Astrocyte (in vitro differentiated cells and primary cell): ENCODE results near the gene ZIC4. TPM values are rescaled to one million over a fixed set of nuclear protein-coding genes. Genes with fewer than 3 reads are reported as not detected.

ENCODE experiments used
- DNase-seq: peaks from one replicate; pipeline ENCODE4 v3.0.0-alpha.2; 2010; ENCODE audit warnings: low read depth
- FAIRE-seq: peaks from 2 replicates; lab custom pipeline; 2011; peaks lifted over from hg19 to GRCh38; lab: Jason Lieb, UNC
- H2AFZ ChIP-seq: 2 replicates; pipeline ENCODE4 v1.6.0; 2012; ENCODE audit warnings: low read depth, low read length, inconsistent platforms
- H3K27ac ChIP-seq: 2 replicates; pipeline ENCODE4 v1.5.1; 2011; ENCODE audit warnings: low read depth, low read length, inconsistent platforms
- H3K27me3 ChIP-seq: 2 replicates; pipeline ENCODE4 v1.6.0; 2011; ENCODE audit warnings: low read length, inconsistent platforms; ENCODE audit not compliant: insufficient read depth
- H3K36me3 ChIP-seq: 2 replicates; pipeline ENCODE4 v1.5.1; 2011; ENCODE audit warnings: low read length, inconsistent platforms; ENCODE audit not compliant: insufficient read depth
- H3K4me1 ChIP-seq: 2 replicates; pipeline ENCODE4 v1.5.1; 2011; ENCODE audit warnings: low read length, inconsistent platforms; ENCODE audit not compliant: insufficient read depth
- H3K4me2 ChIP-seq: 2 replicates; pipeline ENCODE4 v1.6.0; 2012; ENCODE audit warnings: low read length, inconsistent platforms
- H3K4me3 ChIP-seq: 2 replicates; pipeline ENCODE4 v1.5.1; 2011; ENCODE audit warnings: low read depth, mild to moderate bottlenecking, low read length, inconsistent platforms; ENCODE audit not compliant: insufficient read depth
- H3K79me2 ChIP-seq: 2 replicates; pipeline ENCODE4 v1.6.0; 2012; ENCODE audit warnings: mild to moderate bottlenecking, low read length, inconsistent platforms; ENCODE audit not compliant: insufficient read depth
- H3K9ac ChIP-seq: 2 replicates; pipeline ENCODE4 v1.6.0; 2012; ENCODE audit warnings: mild to moderate bottlenecking, low read length, inconsistent platforms
- H3K9me3 ChIP-seq: 2 replicates; pipeline ENCODE4 v1.5.1; 2012; ENCODE audit warnings: low read depth, mild to moderate bottlenecking, low read length, inconsistent platforms; ENCODE audit not compliant: insufficient read depth
- H4K20me1 ChIP-seq: 2 replicates; pipeline ENCODE4 v1.6.0; 2012; ENCODE audit warnings: low read length, inconsistent platforms; ENCODE audit not compliant: insufficient read depth
- H3K27ac Mint-ChIP-seq: one replicate; pipeline ENCODE4 v1.8.0; 2021; ENCODE audit warnings: mild to moderate bottlenecking, mixed read lengths; ENCODE audit not compliant: unreplicated experiment
- H3K27me3 Mint-ChIP-seq: one replicate; pipeline ENCODE4 v1.8.0; 2021; ENCODE audit warnings: low read depth, mixed read lengths; ENCODE audit not compliant: unreplicated experiment
- H3K36me3 Mint-ChIP-seq: one replicate; pipeline ENCODE4 v1.8.0; 2021; ENCODE audit warnings: low read depth, mixed read lengths; ENCODE audit not compliant: unreplicated experiment
- H3K4me1 Mint-ChIP-seq: one replicate; pipeline ENCODE4 v1.8.0; 2021; ENCODE audit warnings: low read depth, mixed read lengths; ENCODE audit not compliant: unreplicated experiment
- H3K4me3 Mint-ChIP-seq: one replicate; pipeline ENCODE4 v1.8.0; 2021; ENCODE audit warnings: mild to moderate bottlenecking, moderate library complexity, mixed read lengths; ENCODE audit not compliant: unreplicated experiment
- H3K9me3 Mint-ChIP-seq: one replicate; pipeline ENCODE4 v1.8.0; 2021; ENCODE audit warnings: mild to moderate bottlenecking, mixed read lengths; ENCODE audit not compliant: unreplicated experiment
- CTCF ChIP-seq: IDR thresholded peaks from 2 replicates; pipeline ENCODE4 v1.5.1; 2011; ENCODE audit warnings: low read depth, mild to moderate bottlenecking, inconsistent platforms, low read length, moderate library complexity; ENCODE audit not compliant: insufficient read depth
- EZH2 ChIP-seq: IDR thresholded peaks from 2 replicates; pipeline ENCODE4 v1.6.1; 2012; ENCODE audit warnings: mild to moderate bottlenecking, low read length, inconsistent platforms; ENCODE audit not compliant: insufficient read depth
- total RNA-seq: library from RNA; stranded (reverse); gene quantifications from 2 replicates; pipeline ENCODE4 v1.2.1, GENCODE V29; 2021

Gene ZIC4
- total RNA-seq, 1 donor from 2014 or later, result not detected

- H3K4me2 ChIP-seq, result peak overlapping the region; percentile 85
- H3K9ac ChIP-seq, result peak overlapping the region; percentile 94
- H3K36me3 ChIP-seq, result no peaks in the 10 kb centered on the region
- no peak overlapping the region for H2AFZ ChIP-seq
- no peak overlapping the region for H3K4me3 Mint-ChIP-seq
- H3K27me3 Mint-ChIP-seq, result peaks cover 85% of the 10 kb centered on the region
- H3K79me2 ChIP-seq, result peaks cover 68% of the 10 kb centered on the region
- no peak overlapping the region for H3K27ac Mint-ChIP-seq
- peak overlapping the region; percentile 49 for H3K4me3 ChIP-seq
- peaks cover 13% of the 10 kb centered on the region for H3K27me3 ChIP-seq
- peaks cover 21% of the 10 kb centered on the region for H3K9me3 Mint-ChIP-seq
- DNase-seq (no peak), FAIRE-seq (no peak)
- H3K4me1 ChIP-seq, result peaks cover 33% of the 10 kb centered on the region
- no peaks in the 10 kb centered on the region for H3K36me3 Mint-ChIP-seq
- TF ChIP-seq CTCF, result no peak
- no peak for TF ChIP-seq EZH2
- no peaks in the 10 kb centered on the region for H4K20me1 ChIP-seq
- H3K27ac ChIP-seq, result no peak overlapping the region
- no peaks in the 10 kb centered on the region for H3K4me1 Mint-ChIP-seq
- no peaks in the 10 kb centered on the region for H3K9me3 ChIP-seq
Observed at GRCh38 chr3:147398813-147399534, 7.4 kb downstream of the ZIC4 start.

GRCh38 chr3:147397875-147398812, 8.2 kb downstream of the ZIC4 start:
- no peaks in the 10 kb centered on the region for H3K36me3 Mint-ChIP-seq
- no peak for DNase-seq
- no peak for TF ChIP-seq EZH2
- TF ChIP-seq CTCF, result no peak
- H3K27me3 Mint-ChIP-seq, result peaks cover 81% of the 10 kb centered on the region
- Histone ChIP-seq H3K9me3 (no peaks in the 10 kb centered on the region), H3K9ac (peak overlapping the region; percentile 94), H3K79me2 (peaks cover 76% of the 10 kb centered on the region), H3K27ac (peak overlapping the region; percentile 94), H3K4me2 (peak overlapping the region; percentile 85), H3K4me1 (peaks cover 31% of the 10 kb centered on the region), H3K27me3 (peaks cover 13% of the 10 kb centered on the region), H2AFZ (peak overlapping the region; percentile 34), H3K36me3 (no peaks in the 10 kb centered on the region), H3K4me3 (peak overlapping the region; percentile 49), H4K20me1 (no peaks in the 10 kb centered on the region)
- H3K9me3 Mint-ChIP-seq, result peaks cover 23% of the 10 kb centered on the region
- peak overlapping the region; percentile 34 for H3K27ac Mint-ChIP-seq
- FAIRE-seq, result no peak
- no peaks in the 10 kb centered on the region for H3K4me1 Mint-ChIP-seq
- H3K4me3 Mint-ChIP-seq, result no peak overlapping the region
